T-helper 2 cell treated with Interferon-gamma antibody and Interleukin-4, amounts not matched to agents 5 μg/mL and 100 μg/mL, for 36 hours (primary cell): ENCODE measurements around the gene NDUFS6.

ENCODE experiments used
- DNase-seq: peaks from one replicate; pipeline ENCODE4 v3.0.0; 2021; ENCODE audit warnings: low spot score
- H3K27ac Mint-ChIP-seq: one replicate; pipeline ENCODE4 v1.8.0; 2021; ENCODE audit warnings: mild to moderate bottlenecking, mixed read lengths
- H3K27me3 Mint-ChIP-seq: one replicate; pipeline ENCODE4 v1.8.0; 2021; ENCODE audit warnings: low read depth, mixed read lengths
- H3K36me3 Mint-ChIP-seq: one replicate; pipeline ENCODE4 v1.8.0; 2021; ENCODE audit warnings: low read depth, mixed read lengths
- H3K4me1 Mint-ChIP-seq: one replicate; pipeline ENCODE4 v1.8.0; 2021; ENCODE audit warnings: low read depth, mixed read lengths
- H3K4me3 Mint-ChIP-seq: one replicate; pipeline ENCODE4 v1.8.0; 2022; ENCODE audit warnings: mild to moderate bottlenecking, moderate library complexity, mixed read lengths
- H3K9me3 Mint-ChIP-seq: one replicate; pipeline ENCODE4 v1.8.0; 2021; ENCODE audit warnings: mixed read lengths

The NDUFS6 gene

DNA sequence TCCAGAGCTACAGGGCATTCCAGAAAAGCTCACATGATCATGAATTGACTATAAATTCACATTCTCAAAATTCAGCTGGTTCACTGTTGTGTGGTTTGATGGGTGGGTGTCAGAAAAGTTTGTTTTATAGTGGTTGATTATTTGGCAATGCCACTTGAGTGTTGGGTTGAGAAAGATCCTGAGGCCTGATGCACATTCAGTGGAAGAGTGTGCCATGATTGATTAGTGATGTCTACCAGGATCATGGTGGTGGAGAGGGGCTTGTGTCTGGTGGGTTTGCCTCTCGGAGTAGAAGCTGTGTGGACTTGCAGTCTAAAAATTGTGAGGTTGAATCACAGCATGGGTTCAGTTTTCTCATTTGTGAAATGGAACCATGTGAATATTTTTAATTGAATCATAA is 2.0 kb downstream of the NDUFS6 start:
- Mint-ChIP-seq H3K9me3 (no peaks in the 10 kb centered on the region), H3K4me1 (peaks cover 38% of the 10 kb centered on the region), H3K4me3 (peak overlapping the region; percentile 96), H3K36me3 (peaks cover 57% of the 10 kb centered on the region), H3K27me3 (no peaks in the 10 kb centered on the region), H3K27ac (peak overlapping the region; percentile 28)
- DNase-seq = no peak

DNA sequence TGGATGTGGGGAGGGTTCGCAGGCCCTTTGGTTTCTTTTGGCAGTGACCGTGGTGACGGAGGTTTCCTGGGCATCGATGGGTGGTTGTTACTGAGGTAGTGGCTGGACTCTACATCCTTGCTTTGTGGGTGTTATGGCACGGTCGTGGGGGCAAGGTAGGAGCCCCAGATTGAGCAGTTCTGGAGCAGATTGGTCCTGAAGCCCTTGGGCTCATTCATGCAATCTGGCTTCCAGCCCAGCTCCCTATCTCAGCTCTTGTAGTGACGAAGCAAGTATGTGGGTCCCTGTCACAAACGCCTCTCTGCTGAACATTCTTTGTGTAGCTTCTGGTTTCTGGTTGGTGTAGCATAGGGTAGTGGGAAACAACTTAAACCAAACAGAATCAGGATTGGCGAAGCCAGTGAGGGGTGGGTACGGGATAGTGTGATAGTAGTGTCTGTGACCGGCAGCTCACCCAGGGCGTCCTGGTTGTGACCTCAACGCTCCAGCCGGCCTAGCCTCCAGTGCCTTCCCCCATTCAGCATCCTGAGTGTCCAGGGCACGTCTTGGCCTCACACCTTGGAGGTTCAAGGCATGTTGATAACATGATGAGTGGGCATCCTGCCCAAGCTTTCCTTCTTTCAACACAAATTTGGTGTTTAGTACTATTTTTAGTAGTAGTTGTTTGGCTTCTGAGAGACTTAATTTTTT is 2.9 kb downstream of the NDUFS6 start:
- Mint-ChIP-seq H3K4me3 (no peak overlapping the region), H3K27me3 (no peaks in the 10 kb centered on the region), H3K4me1 (peaks cover 32% of the 10 kb centered on the region), H3K9me3 (no peaks in the 10 kb centered on the region), H3K27ac (no peak overlapping the region), H3K36me3 (peaks cover 52% of the 10 kb centered on the region)
- no peak for DNase-seq

DNA sequence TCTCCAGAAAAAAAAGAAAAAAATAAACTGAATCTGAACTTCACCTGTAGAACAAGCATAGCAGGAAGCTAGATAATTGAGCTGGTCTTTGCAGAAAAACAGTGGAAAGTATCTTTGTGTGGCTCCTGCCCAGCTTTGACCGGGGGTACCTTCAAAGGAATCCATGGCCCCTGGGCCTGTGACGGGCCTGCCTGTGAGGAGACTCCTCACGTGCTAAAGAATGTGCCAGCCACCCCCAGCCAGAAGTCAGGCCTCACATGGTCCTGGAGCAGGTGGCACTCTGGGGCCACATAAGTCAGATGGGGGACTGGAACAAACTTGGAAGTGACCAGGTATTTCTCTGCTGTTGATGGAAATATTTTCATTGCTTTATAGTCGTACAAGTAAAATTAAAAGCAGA is 4.1 kb downstream of the NDUFS6 start:
- Mint-ChIP-seq H3K4me3 (no peak overlapping the region), H3K9me3 (no peaks in the 10 kb centered on the region), H3K27me3 (no peaks in the 10 kb centered on the region), H3K36me3 (peaks cover 60% of the 10 kb centered on the region), H3K27ac (no peak overlapping the region), H3K4me1 (peaks cover 28% of the 10 kb centered on the region)
- DNase-seq = no peak

DNA sequence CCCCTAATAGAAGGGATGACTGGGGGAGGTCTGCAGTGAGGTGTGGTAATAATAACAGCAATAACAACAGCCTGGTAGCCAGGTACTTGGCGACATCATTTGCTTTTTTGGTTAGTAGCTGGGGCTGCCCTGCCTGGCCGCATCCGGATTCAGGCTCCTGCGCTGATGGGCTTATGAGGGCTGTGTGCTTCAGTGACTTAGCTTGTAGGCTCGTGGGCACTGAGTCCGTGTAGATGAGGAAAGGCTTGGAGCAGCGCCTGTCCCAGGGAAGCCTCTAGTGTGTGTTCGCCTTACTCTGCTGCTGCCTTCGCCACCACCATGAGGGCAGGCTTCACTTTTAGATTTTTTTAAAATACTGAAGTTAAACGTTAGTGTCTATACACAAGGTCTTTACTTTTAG is 4.5 kb downstream of the NDUFS6 start:
- Mint-ChIP-seq H3K27ac (no peak overlapping the region), H3K27me3 (no peaks in the 10 kb centered on the region), H3K4me1 (peaks cover 24% of the 10 kb centered on the region), H3K4me3 (no peak overlapping the region), H3K36me3 (peaks cover 61% of the 10 kb centered on the region), H3K9me3 (no peaks in the 10 kb centered on the region)
- no peak for DNase-seq

DNA sequence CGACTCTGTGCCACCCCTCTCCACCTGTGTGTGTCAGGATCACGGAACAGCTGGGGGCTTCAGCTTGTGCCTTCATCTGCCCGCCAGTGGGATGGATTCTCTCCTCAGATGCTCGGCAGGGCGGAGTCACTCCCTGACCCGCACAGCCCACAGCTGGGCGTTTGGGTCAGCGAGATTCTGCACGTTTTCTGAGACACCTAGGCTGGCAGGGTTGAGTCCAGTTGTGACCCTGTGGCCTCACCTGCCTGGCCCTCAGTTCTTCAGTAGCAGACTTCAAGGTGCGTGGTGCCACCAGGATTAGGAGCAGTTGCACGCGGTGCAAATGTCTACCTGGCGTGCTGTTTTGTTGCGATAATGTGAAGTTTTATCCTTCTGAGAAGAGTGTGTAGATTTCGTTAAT is 5.0 kb downstream of the NDUFS6 start:
- Mint-ChIP-seq H3K4me3 (no peak overlapping the region), H3K27me3 (no peaks in the 10 kb centered on the region), H3K9me3 (no peaks in the 10 kb centered on the region), H3K36me3 (peaks cover 61% of the 10 kb centered on the region), H3K27ac (no peak overlapping the region), H3K4me1 (peaks cover 24% of the 10 kb centered on the region)
- DNase-seq = no peak

DNA sequence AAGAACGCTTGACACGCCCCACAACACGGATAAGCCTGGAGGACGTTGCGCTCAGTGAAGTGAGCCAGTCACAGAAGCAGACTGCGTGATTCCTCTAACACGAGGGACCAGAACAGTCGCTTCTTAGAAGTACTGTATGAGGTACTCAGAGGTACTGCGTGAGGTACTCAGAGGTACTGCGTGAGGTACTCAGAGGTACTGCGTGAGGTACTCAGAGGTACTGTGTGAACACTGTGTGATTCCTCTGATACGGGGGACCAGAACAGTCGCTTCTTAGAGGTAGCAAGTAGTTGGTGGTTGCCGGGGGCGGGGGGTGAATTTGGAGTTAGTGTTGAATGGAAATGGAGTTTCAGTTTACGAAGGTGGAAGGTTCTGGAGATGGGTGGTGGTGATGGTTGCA is 5.8 kb downstream of the NDUFS6 start:
- Mint-ChIP-seq H3K9me3 (no peaks in the 10 kb centered on the region), H3K27me3 (no peaks in the 10 kb centered on the region), H3K27ac (no peak overlapping the region), H3K4me3 (no peak overlapping the region), H3K36me3 (peaks cover 63% of the 10 kb centered on the region), H3K4me1 (peaks cover 23% of the 10 kb centered on the region)
- no peak for DNase-seq

DNA sequence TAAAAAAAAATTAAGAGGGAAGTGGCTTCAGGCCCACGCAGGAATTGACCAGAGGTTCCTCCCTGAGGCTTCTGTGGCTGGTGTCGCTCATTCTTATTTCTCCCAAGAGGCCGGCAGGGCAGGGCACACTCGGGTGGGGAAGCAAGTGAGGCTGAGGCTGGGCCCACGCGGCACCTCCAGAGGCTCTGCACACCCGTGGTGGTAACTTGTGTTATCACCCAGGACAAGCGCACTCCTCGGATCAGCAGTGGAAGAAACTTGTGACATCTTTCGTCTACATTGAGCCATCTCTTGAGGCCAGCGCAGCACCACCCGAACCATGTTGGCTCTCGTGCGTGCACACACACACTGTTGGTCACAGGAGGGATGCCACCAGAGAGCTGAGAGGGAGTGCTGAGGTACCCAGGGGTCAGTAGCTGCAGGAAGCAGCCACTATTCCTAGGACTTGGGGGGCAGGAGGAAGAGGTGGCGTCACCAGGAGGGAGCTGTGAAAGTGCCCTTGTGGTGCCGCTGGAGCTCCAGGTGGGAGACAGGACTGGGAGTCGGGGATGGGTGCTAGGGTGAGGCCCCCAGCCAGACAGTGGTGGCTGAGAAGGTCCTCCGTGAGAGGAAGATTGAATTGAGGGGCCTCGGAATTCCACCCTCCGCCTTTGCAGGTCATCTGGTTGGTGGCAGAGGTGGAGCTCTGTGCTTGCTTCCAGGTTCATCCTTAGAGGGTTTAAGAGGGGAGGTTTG is 6.4 kb downstream of the NDUFS6 start:
- H3K27me3 Mint-ChIP-seq = no peaks in the 10 kb centered on the region
- H3K9me3 Mint-ChIP-seq = no peaks in the 10 kb centered on the region
- no peak overlapping the region for H3K4me3 Mint-ChIP-seq
- no peak for DNase-seq
- H3K27ac Mint-ChIP-seq = no peak overlapping the region
- H3K4me1 Mint-ChIP-seq = peaks cover 19% of the 10 kb centered on the region
- peaks cover 65% of the 10 kb centered on the region for H3K36me3 Mint-ChIP-seq

DNA sequence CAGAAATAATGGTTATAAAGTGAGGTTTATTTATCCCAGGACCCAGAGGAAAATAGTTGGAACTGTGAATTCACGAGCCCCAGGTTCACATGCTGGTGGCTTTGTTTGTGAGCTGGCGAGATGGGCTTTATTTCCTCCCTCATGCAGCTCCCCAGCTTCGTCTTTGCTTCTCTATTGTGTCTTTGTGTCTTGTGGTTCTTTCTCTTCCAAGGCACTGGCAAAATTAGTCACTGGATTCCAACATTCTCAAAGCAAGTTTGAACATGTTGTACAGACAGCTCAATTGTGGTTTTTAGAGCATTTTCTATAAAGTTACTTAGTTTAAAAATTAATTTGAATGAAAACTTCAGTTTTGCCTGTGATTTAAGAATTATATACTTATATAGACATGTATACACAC is 7.2 kb downstream of the NDUFS6 start:
- DNase-seq = no peak
- H3K4me3 Mint-ChIP-seq = no peak overlapping the region
- no peaks in the 10 kb centered on the region for H3K9me3 Mint-ChIP-seq
- H3K36me3 Mint-ChIP-seq = peaks cover 59% of the 10 kb centered on the region
- no peak overlapping the region for H3K27ac Mint-ChIP-seq
- peaks cover 12% of the 10 kb centered on the region for H3K4me1 Mint-ChIP-seq
- no peaks in the 10 kb centered on the region for H3K27me3 Mint-ChIP-seq

DNA sequence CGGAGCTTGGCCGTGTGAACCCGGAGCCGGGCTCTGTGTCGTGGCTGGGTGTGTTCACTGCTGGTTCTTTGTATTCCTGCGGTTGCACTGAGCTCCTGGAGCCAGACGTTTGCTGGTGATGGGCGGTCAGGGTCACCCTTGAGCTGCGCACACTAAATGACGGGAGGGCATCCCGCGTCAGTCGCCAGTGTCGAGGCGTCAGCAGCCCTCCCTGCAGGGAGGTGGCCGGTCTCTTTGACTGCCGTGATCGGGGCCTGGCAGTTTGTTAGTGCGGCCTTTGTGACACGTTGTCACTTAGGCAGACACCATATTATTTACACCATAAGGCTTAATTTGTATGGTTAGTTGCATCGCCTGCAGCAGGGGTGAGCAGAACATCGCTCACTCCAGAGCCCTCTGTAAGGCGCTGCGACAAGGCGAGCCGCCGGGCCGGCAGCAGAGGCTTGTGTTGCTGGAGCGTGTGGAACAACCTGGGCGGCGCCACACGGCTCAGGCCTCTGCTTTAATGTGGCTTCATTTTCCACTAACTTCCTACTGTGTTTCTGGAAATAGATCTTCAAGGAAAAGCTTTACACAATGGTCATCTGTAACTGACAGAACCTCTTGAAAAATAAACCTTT is 8.3 kb downstream of the NDUFS6 start:
- Mint-ChIP-seq H3K4me3 (no peak overlapping the region), H3K9me3 (no peaks in the 10 kb centered on the region), H3K27ac (no peak overlapping the region), H3K4me1 (peaks cover 5% of the 10 kb centered on the region), H3K36me3 (peaks cover 59% of the 10 kb centered on the region), H3K27me3 (no peaks in the 10 kb centered on the region)
- DNase-seq = no peak

DNA sequence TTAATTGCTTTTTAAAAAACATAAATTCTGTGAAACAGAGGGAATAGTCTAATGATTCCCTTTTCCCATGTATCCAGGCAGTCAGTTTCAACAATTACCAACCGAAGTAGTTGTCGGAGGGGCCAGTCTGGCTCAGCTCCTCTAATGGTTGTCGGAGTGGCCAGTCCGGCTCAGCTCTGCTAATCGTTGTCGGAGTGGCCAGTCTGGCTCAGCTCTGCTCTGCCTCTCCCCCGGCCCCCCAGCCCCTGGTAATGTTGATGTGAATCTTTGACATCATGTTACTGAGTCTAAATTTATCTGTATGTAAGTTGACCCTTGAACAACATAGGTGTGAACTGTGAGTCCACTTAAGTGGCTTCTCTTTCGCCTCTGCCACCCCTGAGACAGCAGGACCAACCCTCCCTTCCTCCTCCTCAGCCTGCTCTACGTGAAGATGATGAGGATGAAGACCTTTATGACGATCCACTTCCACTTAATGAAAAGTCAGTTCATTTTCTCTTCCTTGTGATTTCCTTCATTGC is 9.4 kb downstream of the NDUFS6 start:
- H3K9me3 Mint-ChIP-seq = no peaks in the 10 kb centered on the region
- no peak overlapping the region for H3K4me3 Mint-ChIP-seq
- peaks cover 59% of the 10 kb centered on the region for H3K36me3 Mint-ChIP-seq
- DNase-seq = no peak
- H3K4me1 Mint-ChIP-seq = peaks cover 5% of the 10 kb centered on the region
- no peaks in the 10 kb centered on the region for H3K27me3 Mint-ChIP-seq
- H3K27ac Mint-ChIP-seq = no peak overlapping the region

DNA sequence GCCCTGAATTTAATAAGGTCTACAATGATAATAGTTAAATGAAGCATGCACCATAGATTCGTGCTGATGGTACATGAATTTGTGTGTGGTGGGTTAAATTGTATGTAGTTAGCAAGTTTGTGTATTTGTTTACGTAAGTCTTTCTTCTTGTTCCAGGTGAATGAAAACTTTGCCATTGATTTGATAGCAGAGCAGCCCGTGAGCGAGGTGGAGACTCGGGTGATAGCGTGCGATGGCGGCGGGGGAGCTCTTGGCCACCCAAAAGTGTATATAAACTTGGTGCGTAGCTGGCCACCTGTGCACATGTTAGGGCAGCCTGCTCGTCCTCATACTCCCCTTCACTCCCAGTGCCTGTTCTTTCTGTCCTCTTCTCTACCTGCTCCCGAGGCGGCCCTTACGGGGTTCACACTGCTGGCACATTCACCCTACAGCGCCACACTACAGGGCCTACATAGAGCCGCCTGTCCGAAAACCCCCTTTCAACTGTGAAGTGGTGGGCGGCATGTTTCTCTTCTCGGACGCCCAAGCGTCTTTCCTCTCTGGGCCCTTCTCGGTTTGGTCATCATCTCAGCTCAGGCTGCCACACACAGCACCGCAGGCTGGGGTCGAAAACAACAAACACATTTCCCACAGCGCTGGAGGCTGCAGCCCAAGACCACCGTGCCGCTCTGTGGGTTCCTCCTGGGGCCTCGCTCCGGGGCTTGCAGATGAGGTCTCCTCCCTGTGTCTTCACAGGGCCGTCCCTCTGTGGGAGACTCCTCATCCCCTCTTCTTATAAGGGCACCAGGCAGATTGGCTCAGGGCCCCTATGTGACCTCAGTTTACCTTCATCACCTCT is 13.2 kb downstream of the NDUFS6 start:
- H3K27me3 Mint-ChIP-seq = no peaks in the 10 kb centered on the region
- H3K9me3 Mint-ChIP-seq = no peaks in the 10 kb centered on the region
- no peak for DNase-seq
- no peak overlapping the region for H3K27ac Mint-ChIP-seq
- peaks cover 70% of the 10 kb centered on the region for H3K36me3 Mint-ChIP-seq
- no peaks in the 10 kb centered on the region for H3K4me1 Mint-ChIP-seq
- H3K4me3 Mint-ChIP-seq = no peak overlapping the region

DNA sequence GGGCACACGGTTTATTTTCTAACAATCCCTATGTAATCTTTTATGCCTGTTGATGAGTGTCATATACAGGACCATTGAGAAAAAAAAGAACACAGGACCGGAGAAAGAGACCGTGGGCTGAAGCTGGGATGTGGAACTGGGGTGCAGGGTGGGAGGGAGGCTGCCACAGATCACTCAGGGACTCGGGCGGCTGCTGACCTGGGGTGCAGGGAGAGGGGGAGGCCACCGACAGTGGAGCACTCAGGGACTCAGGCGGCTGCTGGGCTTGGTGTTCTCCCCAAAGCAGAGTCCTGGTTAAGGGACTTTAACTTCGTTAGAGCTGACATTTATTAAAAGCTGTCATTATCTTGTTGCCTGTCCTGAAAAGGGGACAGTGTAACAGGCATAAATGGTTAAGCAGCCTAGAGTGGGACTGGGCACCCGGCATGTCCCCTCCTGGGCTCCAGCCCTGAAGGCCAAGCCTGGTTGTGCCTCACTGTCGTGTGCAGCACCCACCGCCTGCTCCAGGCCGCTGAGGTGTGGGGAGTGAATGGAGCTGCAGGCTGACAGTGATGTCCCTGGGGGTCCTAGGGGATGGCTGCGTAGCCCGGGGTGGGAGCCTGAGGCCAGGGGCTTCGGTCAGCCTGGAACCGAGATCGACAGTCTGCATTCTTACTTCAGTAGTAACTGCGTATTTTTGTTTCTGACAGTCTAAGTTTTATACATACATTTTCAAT is 14.0 kb downstream of the NDUFS6 start:
- H3K27ac Mint-ChIP-seq = no peak overlapping the region
- no peaks in the 10 kb centered on the region for H3K27me3 Mint-ChIP-seq
- H3K9me3 Mint-ChIP-seq = no peaks in the 10 kb centered on the region
- DNase-seq = no peak
- no peaks in the 10 kb centered on the region for H3K4me1 Mint-ChIP-seq
- no peak overlapping the region for H3K4me3 Mint-ChIP-seq
- peaks cover 63% of the 10 kb centered on the region for H3K36me3 Mint-ChIP-seq

DNA sequence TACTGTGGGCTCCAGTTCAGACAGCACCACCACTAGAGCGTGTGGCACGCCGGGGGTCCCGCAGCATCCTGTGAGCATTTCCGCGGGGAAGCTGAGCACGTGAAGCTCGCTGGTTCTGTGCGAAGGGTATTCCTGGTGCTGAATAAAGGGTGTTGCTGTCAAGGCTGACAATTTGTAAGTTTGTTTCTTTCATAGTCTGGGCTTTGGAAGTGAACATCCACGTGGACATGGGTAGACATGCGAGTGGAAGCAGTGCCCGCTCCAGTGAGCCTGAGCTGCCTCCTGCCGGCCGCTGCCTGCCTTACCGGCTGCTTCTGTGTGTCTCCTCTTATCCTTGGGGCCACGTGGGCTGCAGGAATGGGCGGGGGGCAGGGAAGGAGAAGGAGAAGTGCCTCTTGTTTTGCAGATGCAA is 14.7 kb downstream of the NDUFS6 start:
- DNase-seq = no peak
- Mint-ChIP-seq H3K27ac (no peak overlapping the region), H3K4me1 (no peaks in the 10 kb centered on the region), H3K9me3 (no peaks in the 10 kb centered on the region), H3K36me3 (peaks cover 61% of the 10 kb centered on the region), H3K4me3 (no peak overlapping the region), H3K27me3 (no peaks in the 10 kb centered on the region)
